HepG2 (cell line): ENCODE measurements around the gene NID1. TPM values are rescaled to one million over a fixed set of nuclear protein-coding genes. Genes with fewer than 3 reads are reported as not detected.
A peak's percentile ranks its signal among the peaks of the same experiment; 100 is the strongest.

Experiments
- CBX5 ChIP-seq: sonication (generic); formaldehyde crosslinking; IDR thresholded peaks from 2 replicates; pipeline ENCODE4 v1.4.0; 2020; ENCODE audit warnings: missing genetic modification reagents, borderline replicate concordance
- CHD4 ChIP-seq: fragments of 200-600 bp; sonication (generic); IDR thresholded peaks from 2 replicates; pipeline ENCODE4 v1.7.0; 2017; ENCODE audit warnings: mild to moderate bottlenecking, low read length, borderline replicate concordance
- E2F1 ChIP-seq: sonication (generic); formaldehyde crosslinking; IDR thresholded peaks from 2 replicates; pipeline ENCODE4 v1.5.0; 2020; ENCODE audit warnings: missing genetic modification reagents
- FLYWCH1 ChIP-seq: sonication (generic); formaldehyde crosslinking; IDR thresholded peaks from 2 replicates; pipeline ENCODE4 v1.8.1; 2023; ENCODE audit warnings: mild to moderate bottlenecking, missing genetic modification reagents
- FOXJ3 ChIP-seq: sonication (generic); formaldehyde crosslinking; IDR thresholded peaks from 2 replicates; pipeline ENCODE4 v1.4.0; 2020; ENCODE audit warnings: missing genetic modification reagents, mild to moderate bottlenecking, borderline replicate concordance
- GPBP1L1 ChIP-seq: sonication (generic); formaldehyde crosslinking; IDR thresholded peaks from 2 replicates; pipeline ENCODE4 v1.5.0; 2020; ENCODE audit warnings: mild to moderate bottlenecking, missing genetic modification reagents
- HHEX ChIP-seq: IDR thresholded peaks from 2 replicates; pipeline ENCODE4 v1.6.1; 2016; ENCODE audit warnings: control low read depth
- HMGXB4 ChIP-seq, 2 experiments: sonication (generic) in 1 of 2; formaldehyde crosslinking in 1 of 2; IDR thresholded peaks; 2 replicates each; pipeline versions ENCODE4 v1.4.0 to v1.6.1; 2018 to 2020; ENCODE audit warnings: missing genetic modification reagents in 2 of 2, borderline replicate concordance in 1 of 2, low read depth in 1 of 2, mild to moderate bottlenecking in 1 of 2, missing biosample characterization in 1 of 2
- PBX2 ChIP-seq: IDR thresholded peaks from 2 replicates; pipeline ENCODE4 v1.6.1; 2016; ENCODE audit warnings: control low read depth
- RAD21 ChIP-seq: fragments of 450-650 bp; formaldehyde crosslinking; IDR thresholded peaks from 2 replicates; pipeline ENCODE4 v1.5.0; 2020; ENCODE audit warnings: mild to moderate bottlenecking
- TMF1 ChIP-seq: sonication (generic); formaldehyde crosslinking; IDR thresholded peaks from 2 replicates; pipeline ENCODE4 v1.8.1; 2022; ENCODE audit warnings: low read depth, missing genetic modification reagents
- TOE1 ChIP-seq: sonication (generic); formaldehyde crosslinking; IDR thresholded peaks from 2 replicates; pipeline ENCODE4 v1.4.0; 2020; ENCODE audit warnings: mild to moderate bottlenecking, missing genetic modification reagents
- TRIM22 ChIP-seq: fragments of 450-650 bp; IDR thresholded peaks from 2 replicates; pipeline ENCODE4 v1.6.1; 2017
- ZFP36L1 ChIP-seq: sonication (generic); formaldehyde crosslinking; IDR thresholded peaks from 2 replicates; pipeline ENCODE4 v1.8.0; 2022; ENCODE audit warnings: mild to moderate bottlenecking, missing genetic modification reagents, moderate library complexity
- ZHX1 ChIP-seq: sonication (generic); formaldehyde crosslinking; IDR thresholded peaks from 2 replicates; pipeline ENCODE4 v1.8.1; 2022; ENCODE audit warnings: low read depth, mild to moderate bottlenecking, missing genetic modification reagents
- ZNF430 ChIP-seq: sonication (generic); formaldehyde crosslinking; IDR thresholded peaks from 2 replicates; pipeline ENCODE4 v1.9.0; 2021; ENCODE audit warnings: mild to moderate bottlenecking, missing genetic modification reagents
- ZNF451 ChIP-seq: sonication (generic); formaldehyde crosslinking; IDR thresholded peaks from 2 replicates; pipeline ENCODE4 v1.5.0; 2020; ENCODE audit warnings: mild to moderate bottlenecking, missing genetic modification reagents
- ZNF546 ChIP-seq: sonication (generic); formaldehyde crosslinking; conservative IDR thresholded peaks from 2 replicates; pipeline ENCODE4 v1.8.1; 2023; ENCODE audit warnings: mild to moderate bottlenecking, missing genetic modification reagents
- ZNF883 ChIP-seq: sonication (generic); formaldehyde crosslinking; IDR thresholded peaks from 2 replicates; pipeline ENCODE4 v1.5.1; 2020; ENCODE audit warnings: mild to moderate bottlenecking, missing genetic modification reagents; ENCODE audit errors: not compliant biosample characterization
- polyA plus RNA-seq, 8 experiments: library from polyadenylated mRNA; depleted of rRNA in 3 of 8; stranded (reverse) in 7 of 8; unstranded in 1 of 8; fragments of >200 nt; fragmentation: Illumina TruSeq in 4 of 8; extraction: Trizol in 4 of 8; gene quantifications; 2 replicates each; pipeline versions ENCODE4 v1.2.1 to v1.2.3, GENCODE V29; 2011 to 2016; ENCODE audit warnings: low read depth in 4 of 8, missing spikeins in 1 of 8, mixed read lengths in 1 of 8; ENCODE audit not compliant: insufficient read depth in 1 of 8
- total RNA-seq, 5 experiments: library from RNA; depleted of rRNA; stranded (reverse); fragments of >200 nt; fragmentation: Illumina TruSeq; extraction: Trizol; gene quantifications; 2 replicates each; pipeline ENCODE4 v1.2.3, GENCODE V29; 2016; ENCODE audit warnings: low read depth in 1 of 5

The NID1 gene
- total and polyA plus RNA-seq, 2 of the 13 experiments (the other 11 are each of a cell fraction or from before 2014, with no cell fraction given): 50.2 to 56.1 TPM

- TF ChIP-seq HMGXB4 (CRISPR knock-in tag; IDR thresholded peaks at IDR 0.05; ENCODE audit: borderline replicate concordance in 1 of 2, low read depth in 1 of 2) (peak; percentile 44 to 63), TOE1 (CRISPR knock-in tag) (no peak), FLYWCH1 (CRISPR knock-in tag) (peak; percentile 36; the same call in 1 of the 2 replicates), TRIM22 (no peak), RAD21 (CRISPR knock-in tag) (peak; percentile 50), ZNF430 (CRISPR knock-in tag) (no peak; the same call in 1 of the 2 replicates), HHEX (CRISPR knock-in tag) (no peak), PBX2 (CRISPR knock-in tag) (no peak), CBX5 (CRISPR knock-in tag) (no peak), TMF1 (CRISPR knock-in tag) (peak; percentile 69; the same call in 1 of the 2 replicates), E2F1 (CRISPR knock-in tag) (peak; percentile 62), ZNF883 (peak; percentile 74), GPBP1L1 (CRISPR knock-in tag) (no peak), CHD4 (no peak), ZNF451 (CRISPR knock-in tag) (peak; percentile 58; the same call in 1 of the 2 replicates), ZNF546 (CRISPR knock-in tag) (no peak), FOXJ3 (CRISPR knock-in tag) (no peak), ZFP36L1 (CRISPR knock-in tag) (peak; percentile 76; the same call in 1 of the 2 replicates), ZHX1 (peak; percentile 59; the same call in 1 of the 2 replicates)
Measured at GRCh38 chr1:236064674-236065508, at the start of gene NID1 (continued).
